ENCODE data around the gene HOXA13. TPM values are rescaled to one million over a fixed set of nuclear protein-coding genes. Genes with fewer than 3 reads are reported as not detected.

Gene HOXA13
- total and polyA plus RNA-seq, 2 experiments from 2014 or later: 6.2 to 14.2 TPM

- Histone ChIP-seq H3K9me2 (replicated peaks; ENCODE audit: insufficient read depth) (no peaks in the 10 kb centered on the region), H3K79me2 (peaks cover 11% of the 10 kb centered on the region), H3K9me3 (ENCODE audit: low read depth) (no peaks in the 10 kb centered on the region), H3K4me1 (ENCODE audit: insufficient read depth) (peaks cover 14% of the 10 kb centered on the region), H4K20me1 (ENCODE audit: insufficient read depth, poor library complexity, severe bottlenecking) (no peaks in the 10 kb centered on the region), H2AFZ (no peak overlapping the region), H3K27ac (no peak overlapping the region), H3K4me2 (no peak overlapping the region), H3K36me3 (replicated peaks; ENCODE audit: insufficient read depth, low read depth) (no peaks in the 10 kb centered on the region), H3K27me3 (peaks cover 72% of the 10 kb centered on the region), H3K4me3 (no peak overlapping the region)
- WGBS (ENCODE audit: low lambda C conversion rate, missing lambda C conversion rate): 56% methylated on average over 1 of the region's 1 CpG
- DNase-seq (ENCODE audit: low spot score): no peak
- TF ChIP-seq CTCF (IDR thresholded peaks at IDR 0.05; ENCODE audit: poor library complexity) (no peak), EZH2phosphoT487 (IDR thresholded peaks at IDR 0.05; ENCODE audit: low read depth, severe bottlenecking, unreplicated experiment) (no peak), EZH2 (IDR thresholded peaks at IDR 0.05; ENCODE audit: borderline replicate concordance) (no peak)
These were observed 37.9 kb upstream of the HOXA13 start for GRCh38 chr7:27237735-27238334.

DNA sequence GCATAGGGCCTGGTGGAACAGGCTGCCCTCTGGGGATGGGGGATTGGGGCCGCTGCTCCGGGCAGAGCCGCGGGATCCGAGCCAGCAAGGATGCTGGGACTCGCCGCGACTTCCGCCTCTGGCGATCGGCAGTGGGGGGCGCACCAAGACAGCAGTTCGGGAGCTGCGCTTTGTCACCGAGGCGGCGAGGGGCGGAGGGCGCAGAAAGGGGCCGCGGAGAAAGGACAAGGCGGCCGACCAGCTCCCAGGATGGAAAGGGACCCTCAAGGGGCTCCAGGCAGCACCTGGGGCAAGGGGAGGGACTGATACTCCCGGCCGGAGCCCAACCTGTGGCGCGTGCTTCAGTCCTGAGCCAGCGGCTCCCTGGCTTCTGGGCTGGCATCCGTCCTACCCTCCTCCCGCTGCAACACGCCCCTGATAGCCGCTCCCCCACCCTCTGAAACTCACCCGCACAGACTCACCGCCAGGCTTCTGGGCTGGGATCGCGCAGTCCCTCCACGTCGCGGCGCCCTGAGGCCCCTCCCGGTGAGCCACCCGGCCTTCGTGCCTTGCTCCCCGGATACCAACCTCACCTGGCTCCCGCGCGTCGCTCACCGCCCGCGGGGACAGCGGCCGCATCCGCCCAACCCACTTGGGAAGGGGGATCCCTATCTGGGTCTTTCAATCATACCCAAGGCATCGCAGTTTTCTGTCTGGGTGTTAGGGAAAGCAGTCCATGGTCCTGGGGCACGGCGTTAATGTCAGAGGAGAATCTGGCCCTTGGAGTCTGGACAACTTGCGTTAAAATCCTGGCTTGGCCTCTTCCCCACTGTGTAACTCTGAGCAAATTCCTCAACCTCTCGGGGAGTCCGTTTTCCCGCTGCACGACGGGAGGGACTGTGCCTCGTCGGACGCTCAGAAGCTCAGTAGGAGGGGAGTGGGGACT is 35.8 kb upstream of the HOXA13 start:
- no peaks in the 10 kb centered on the region for H3K9me3 ChIP-seq (ENCODE audit: low read depth)
- H3K27ac ChIP-seq: peak overlapping the region; percentile 40
- H3K4me3 ChIP-seq: peak overlapping the region; percentile 83
- H4K20me1 ChIP-seq (ENCODE audit: insufficient read depth, poor library complexity, severe bottlenecking): no peaks in the 10 kb centered on the region
- peak; percentile 87 for DNase-seq (ENCODE audit: low spot score)
- H3K4me1 ChIP-seq (ENCODE audit: insufficient read depth): peaks cover 14% of the 10 kb centered on the region
- H3K27me3 ChIP-seq: peaks cover 52% of the 10 kb centered on the region
- no peaks in the 10 kb centered on the region for H3K9me2 ChIP-seq (replicated peaks; ENCODE audit: insufficient read depth)
- peak overlapping the region; percentile 96 for H2AFZ ChIP-seq
- H3K36me3 ChIP-seq (replicated peaks; ENCODE audit: insufficient read depth, low read depth): no peaks in the 10 kb centered on the region
- WGBS (ENCODE audit: low lambda C conversion rate, missing lambda C conversion rate): 4% methylated on average over 49 of the region's 66 CpGs
- H3K79me2 ChIP-seq: peaks cover 6% of the 10 kb centered on the region
- H3K4me2 ChIP-seq: peak overlapping the region; percentile 99
- TF ChIP-seq CTCF (IDR thresholded peaks at IDR 0.05; ENCODE audit: poor library complexity) (peak; percentile 82), EZH2phosphoT487 (IDR thresholded peaks at IDR 0.05; ENCODE audit: low read depth, severe bottlenecking, unreplicated experiment) (no peak), EZH2 (IDR thresholded peaks at IDR 0.05; ENCODE audit: borderline replicate concordance) (no peak)

DNA sequence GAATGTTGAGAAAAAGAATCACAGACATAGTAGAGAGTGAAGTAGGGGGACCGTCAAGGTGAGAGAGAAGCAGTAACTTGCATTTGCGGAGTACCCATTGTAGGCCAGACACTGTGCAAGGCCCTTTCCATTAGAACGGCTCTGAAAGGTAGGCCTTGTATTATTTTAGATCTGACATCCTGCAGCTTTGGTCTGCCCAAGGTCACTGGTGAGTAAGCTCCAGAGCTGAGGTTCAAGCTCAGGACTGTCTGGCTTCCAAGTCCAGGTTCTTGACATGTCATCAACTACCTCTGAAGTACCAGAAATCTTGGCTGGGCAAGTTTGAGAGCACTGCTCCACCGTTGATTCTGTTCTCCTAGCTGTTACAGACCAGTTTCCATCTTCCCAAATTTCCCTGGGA is 29.6 kb upstream of the HOXA13 start:
- no peak for DNase-seq (ENCODE audit: low spot score)
- Histone ChIP-seq H3K27me3 (peaks cover 43% of the 10 kb centered on the region), H3K9me3 (ENCODE audit: low read depth) (no peaks in the 10 kb centered on the region), H4K20me1 (ENCODE audit: insufficient read depth, poor library complexity, severe bottlenecking) (no peaks in the 10 kb centered on the region), H3K4me3 (no peak overlapping the region), H3K36me3 (replicated peaks; ENCODE audit: insufficient read depth, low read depth) (no peaks in the 10 kb centered on the region), H3K79me2 (no peaks in the 10 kb centered on the region), H3K4me2 (no peak overlapping the region), H3K4me1 (ENCODE audit: insufficient read depth) (peaks cover 11% of the 10 kb centered on the region), H2AFZ (no peak overlapping the region), H3K9me2 (replicated peaks; ENCODE audit: insufficient read depth) (no peaks in the 10 kb centered on the region), H3K27ac (no peak overlapping the region)
- WGBS (ENCODE audit: low lambda C conversion rate, missing lambda C conversion rate): 79% methylated on average over 4 of the region's 4 CpGs
- TF ChIP-seq EZH2 (IDR thresholded peaks at IDR 0.05; ENCODE audit: borderline replicate concordance) (no peak), EZH2phosphoT487 (IDR thresholded peaks at IDR 0.05; ENCODE audit: low read depth, severe bottlenecking, unreplicated experiment) (no peak), CTCF (IDR thresholded peaks at IDR 0.05; ENCODE audit: poor library complexity) (no peak)

Measured in hepatocyte (in vitro differentiated cells).